Measurements from ENCODE around the gene TEDC1.

DNA sequence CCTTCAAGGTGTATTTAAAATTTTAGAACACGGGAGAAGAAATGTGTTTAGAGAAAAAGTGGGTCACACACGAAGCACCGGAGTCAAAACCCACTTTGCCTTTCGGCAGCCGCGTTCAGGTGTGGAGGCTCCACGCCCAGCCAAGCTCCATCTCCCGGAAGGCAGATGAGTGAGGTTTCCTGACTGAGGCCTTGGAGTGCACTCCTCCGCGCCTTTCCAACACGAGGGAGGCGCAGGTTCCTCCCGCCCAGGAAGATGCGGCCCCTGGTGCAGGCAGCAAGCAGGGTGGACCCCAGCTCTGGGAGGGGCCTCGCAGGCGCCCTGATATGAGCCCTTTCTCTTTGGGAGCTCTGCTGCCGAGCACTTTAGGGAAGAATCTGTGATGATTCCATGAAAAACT lies 48.9 kb upstream of the TEDC1 start:
- TF ChIP-seq, protein P1, sequence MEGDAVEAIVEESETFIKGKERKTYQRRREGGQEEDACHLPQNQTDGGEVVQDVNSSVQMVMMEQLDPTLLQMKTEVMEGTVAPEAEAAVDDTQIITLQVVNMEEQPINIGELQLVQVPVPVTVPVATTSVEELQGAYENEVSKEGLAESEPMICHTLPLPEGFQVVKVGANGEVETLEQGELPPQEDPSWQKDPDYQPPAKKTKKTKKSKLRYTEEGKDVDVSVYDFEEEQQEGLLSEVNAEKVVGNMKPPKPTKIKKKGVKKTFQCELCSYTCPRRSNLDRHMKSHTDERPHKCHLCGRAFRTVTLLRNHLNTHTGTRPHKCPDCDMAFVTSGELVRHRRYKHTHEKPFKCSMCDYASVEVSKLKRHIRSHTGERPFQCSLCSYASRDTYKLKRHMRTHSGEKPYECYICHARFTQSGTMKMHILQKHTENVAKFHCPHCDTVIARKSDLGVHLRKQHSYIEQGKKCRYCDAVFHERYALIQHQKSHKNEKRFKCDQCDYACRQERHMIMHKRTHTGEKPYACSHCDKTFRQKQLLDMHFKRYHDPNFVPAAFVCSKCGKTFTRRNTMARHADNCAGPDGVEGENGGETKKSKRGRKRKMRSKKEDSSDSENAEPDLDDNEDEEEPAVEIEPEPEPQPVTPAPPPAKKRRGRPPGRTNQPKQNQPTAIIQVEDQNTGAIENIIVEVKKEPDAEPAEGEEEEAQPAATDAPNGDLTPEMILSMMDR (IDR thresholded peaks at IDR 0.05) = no peak
- TF ChIP-seq POLR2AphosphoS5 (IDR thresholded peaks at IDR 0.05) = no peak

Data from breast epithelium (tissue), 3 donors.